GM12874 (cell line): Measurements from ENCODE around the gene UNC119.

Experiments used
- TF ChIP-seq, protein P1 (sequence below): IDR thresholded peaks from 2 replicates; pipeline ENCODE4 v1.5.1; 2011; ENCODE audit warnings: low read depth, mild to moderate bottlenecking, control low read depth, low read length, moderate library complexity; ENCODE audit not compliant: insufficient read depth

The UNC119 gene

DNA sequence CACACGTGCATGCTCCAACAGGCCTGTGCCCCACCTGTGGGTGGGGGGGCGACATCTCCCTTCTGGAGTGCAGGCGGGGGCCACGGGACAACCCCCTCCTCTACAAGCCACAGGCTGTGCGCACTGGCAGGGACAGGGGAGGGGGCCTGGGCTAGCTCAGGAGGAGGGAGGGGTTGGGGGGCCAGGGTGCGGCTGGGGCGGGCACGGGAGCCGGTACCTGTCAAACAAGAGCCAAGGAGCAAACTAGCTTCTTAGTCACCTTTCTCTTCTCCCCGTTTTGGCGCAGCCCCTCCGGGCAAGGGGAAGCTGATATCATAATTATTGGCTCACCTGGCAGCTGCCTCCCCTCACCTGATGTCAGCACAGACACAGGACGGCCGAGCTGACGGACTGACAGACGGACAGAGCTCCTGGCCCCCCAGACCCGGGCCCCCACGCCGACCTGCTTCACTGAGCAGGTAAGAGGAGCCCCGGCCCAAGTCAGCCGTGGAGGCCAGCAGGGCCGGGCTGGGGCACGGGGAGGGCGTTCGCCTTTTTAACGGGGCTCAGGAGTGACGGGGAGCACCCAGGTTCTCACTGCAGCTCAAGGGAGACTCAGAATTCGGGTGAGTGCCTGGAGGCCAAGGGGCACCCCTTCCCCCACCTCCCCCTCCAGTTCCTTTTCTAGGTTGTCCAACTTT, 46.3 kb downstream of the UNC119 start, which contains the start of gene FOXN1:
FOXN1 (plus strand) TSS at position 363 of the 680 bp plus-strand sequence. CDS start 17,622 bp downstream, outside the sequence.
- TF ChIP-seq, protein P1, sequence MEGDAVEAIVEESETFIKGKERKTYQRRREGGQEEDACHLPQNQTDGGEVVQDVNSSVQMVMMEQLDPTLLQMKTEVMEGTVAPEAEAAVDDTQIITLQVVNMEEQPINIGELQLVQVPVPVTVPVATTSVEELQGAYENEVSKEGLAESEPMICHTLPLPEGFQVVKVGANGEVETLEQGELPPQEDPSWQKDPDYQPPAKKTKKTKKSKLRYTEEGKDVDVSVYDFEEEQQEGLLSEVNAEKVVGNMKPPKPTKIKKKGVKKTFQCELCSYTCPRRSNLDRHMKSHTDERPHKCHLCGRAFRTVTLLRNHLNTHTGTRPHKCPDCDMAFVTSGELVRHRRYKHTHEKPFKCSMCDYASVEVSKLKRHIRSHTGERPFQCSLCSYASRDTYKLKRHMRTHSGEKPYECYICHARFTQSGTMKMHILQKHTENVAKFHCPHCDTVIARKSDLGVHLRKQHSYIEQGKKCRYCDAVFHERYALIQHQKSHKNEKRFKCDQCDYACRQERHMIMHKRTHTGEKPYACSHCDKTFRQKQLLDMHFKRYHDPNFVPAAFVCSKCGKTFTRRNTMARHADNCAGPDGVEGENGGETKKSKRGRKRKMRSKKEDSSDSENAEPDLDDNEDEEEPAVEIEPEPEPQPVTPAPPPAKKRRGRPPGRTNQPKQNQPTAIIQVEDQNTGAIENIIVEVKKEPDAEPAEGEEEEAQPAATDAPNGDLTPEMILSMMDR = no peak

DNA sequence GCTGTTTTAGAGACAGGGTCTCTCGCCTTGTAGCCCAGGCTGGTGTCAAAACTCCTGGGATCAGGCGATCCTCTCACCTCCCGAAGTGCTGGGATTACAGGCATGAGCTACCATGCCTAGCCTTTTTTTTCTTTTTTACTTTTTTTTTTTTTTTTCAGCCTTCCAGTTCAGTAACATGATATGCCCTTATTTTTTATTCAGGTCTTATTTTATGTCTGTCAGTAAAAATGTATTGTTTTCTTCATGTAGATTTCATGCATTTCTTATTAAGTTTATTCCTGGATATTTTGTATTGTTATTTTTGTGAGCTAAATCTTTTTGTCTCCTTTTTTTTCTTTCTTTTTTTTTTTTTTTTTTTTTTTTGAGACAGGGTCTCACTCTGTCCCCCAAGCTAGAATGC, 49.0 kb downstream of the UNC119 start:
- TF ChIP-seq, protein P1 = no peak

DNA sequence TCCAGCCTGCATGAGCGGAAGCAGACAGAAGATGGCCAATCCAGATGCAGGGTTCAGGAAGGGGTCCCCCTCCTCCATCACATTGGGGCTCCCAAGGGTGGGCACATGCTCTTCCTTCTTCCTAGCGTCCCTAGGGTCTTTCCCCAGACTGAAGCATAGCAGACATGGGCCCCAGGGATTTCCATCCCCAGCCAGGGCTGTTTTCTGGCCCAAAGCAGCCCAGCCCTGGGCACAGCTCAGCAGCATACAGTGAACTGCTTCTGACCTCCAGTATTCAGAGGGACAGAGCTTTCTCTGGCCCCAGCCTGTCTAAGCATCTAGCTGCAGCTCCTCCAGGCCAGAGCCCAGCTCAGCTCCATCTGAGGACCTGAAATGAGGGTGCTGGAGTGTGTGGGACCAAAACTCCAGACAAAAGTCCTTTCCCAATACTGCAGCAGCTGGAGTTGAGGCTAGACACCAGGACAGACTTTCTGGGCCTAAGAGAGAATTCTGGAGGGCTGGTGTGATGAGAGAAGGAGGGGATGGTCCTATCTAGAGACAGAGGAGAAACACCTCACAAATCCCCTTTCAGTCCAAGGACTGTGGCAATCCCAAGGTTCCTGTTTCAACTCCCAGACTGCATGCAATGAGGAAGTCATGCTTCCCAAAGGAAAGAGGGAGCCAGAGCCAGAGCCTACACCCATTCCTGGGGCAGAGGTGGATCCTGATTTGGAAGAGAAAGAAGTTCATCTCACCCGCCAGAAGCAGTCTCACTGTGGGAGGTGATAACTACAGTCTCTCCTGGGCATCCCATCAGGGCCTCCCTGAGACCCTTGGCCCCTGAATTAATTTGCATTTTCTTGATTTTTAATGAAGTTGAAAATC, 50.8 kb downstream of the UNC119 start:
- TF ChIP-seq, protein P1 = no peak

DNA sequence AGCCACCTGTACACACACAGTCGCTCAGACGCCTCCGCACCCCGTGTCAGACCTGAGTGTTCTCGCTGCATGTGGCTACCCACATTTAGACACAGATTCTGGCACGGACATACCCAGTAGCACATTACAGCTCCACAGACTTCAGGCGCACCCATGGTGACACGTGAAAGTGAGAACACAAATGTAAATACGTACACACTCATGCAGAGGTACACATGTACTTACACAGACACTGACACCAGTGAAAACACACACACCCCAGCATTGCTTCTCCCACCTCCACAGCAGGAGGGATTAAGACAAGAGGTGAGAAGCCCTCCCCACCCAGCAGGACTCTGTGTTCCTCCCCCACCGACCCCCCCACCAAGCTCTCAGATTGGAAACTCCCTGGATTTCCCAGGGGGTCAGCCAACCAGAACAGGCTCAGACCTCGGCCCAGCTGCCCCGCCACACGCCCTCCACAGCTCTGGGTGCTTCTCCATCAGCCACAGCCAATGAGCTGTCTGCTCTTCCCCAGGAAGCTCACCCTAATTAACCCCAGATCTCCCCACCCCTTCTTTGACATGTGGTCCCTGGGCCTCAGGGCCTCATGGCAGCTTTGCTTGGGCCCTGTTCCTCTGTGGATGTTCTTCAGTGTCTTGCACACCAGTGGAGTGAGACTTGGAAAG, 51.6 kb downstream of the UNC119 start:
- TF ChIP-seq, protein P1 = no peak

DNA sequence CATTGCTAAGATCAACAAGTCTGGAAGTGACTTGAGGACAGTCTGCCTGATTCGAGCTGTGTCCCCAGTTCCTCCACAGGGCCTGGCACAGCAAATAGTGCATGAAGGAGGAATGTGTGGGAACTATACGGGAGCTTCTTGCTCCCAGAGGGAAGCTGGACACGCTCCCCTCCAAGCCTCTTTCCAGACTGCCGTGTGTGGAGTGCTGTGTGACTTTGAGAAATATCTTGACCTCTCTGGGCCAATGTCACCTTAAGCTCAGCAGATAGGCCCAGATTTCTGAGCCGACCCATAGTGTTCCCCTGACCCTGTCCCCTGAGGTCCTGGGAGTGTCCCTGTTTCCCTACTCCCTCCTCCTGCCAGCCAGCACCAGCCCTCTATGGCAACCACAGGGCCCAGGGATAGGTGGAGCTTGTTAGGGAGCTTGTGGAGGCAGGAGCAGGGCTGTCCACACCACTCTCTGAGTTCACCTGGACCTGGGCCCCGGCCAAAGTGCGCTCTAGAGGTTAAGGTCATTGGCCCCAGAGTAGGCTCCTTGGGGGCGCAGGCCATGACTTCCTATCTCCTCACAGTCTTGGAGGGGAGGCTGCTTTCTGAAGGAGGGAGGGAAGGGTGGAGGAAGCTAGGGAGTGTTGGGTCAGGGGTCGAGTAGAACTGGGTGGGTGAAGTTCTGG, 52.6 kb downstream of the UNC119 start:
- TF ChIP-seq, protein P1 = no peak

DNA sequence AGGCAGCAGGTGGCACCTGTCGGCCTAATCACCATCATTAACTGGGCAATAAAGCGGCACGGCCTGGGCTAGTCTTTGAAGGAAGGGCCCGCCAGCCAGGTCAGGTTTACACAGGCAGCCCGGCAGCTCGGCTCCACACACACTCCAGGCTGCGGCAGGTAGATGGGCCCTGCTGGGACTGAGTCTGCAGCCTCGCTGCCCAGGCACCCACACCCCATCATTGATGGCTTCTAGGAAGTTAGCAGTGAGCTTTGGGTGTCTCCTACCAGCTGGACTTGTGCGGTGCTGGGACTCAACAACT, 53.1 kb downstream of the UNC119 start:
- TF ChIP-seq, protein P1 = no peak
